ENCODE data around the gene TSPAN9.

- no peak for TF ChIP-seq REST (IDR thresholded peaks at IDR 0.05; ENCODE audit: insufficient read depth in 1 of 2, low read depth in 2 of 2, low read length in 2 of 2)
- TF ChIP-seq POLR2AphosphoS5 (IDR thresholded peaks at IDR 0.05; ENCODE audit: low read depth, low read length): no peak
- TF ChIP-seq SIN3A (IDR thresholded peaks at IDR 0.05; ENCODE audit: borderline replicate concordance, insufficient read depth, low read length): no peak
- TF ChIP-seq TAF1 (IDR thresholded peaks at IDR 0.05; ENCODE audit: borderline replicate concordance, insufficient read depth, low read length): no peak
These were observed 129.4 kb downstream of the TSPAN9 start for GRCh38 chr12:3206536-3207072.
